IMR-90 (cell line): Measurements from ENCODE around the gene RASGRF1. TPM values are rescaled to one million over a fixed set of nuclear protein-coding genes. Genes with fewer than 3 reads are reported as not detected.
A peak's percentile ranks its signal among the peaks of the same experiment; 100 is the strongest.

ENCODE experiments used
- ATAC-seq: fragments of 200-7000 bp; cut with Tn5 transposase; 2 replicates; pipeline ENCODE4 v1.9.1; 2020; ENCODE audit warnings: low read depth, mild to moderate bottlenecking, moderate library complexity
- BruUV-seq: library from RNA; stranded (reverse); fragments of 400-500 nt; replicated peaks from 2 replicates; lab custom pipeline; 2021; lab: Mats Ljungman, UMichigan
- CTCF ChIA-PET: fragments of 300-600 bp; formaldehyde crosslinking; extraction: SDS; loops from one replicate; lab custom pipeline; 2021; ENCODE audit warnings: antibody characterized with exemption; lab: Yijun Ruan, JAX
- POLR2A ChIA-PET: fragments of 300-600 bp; sonication (Branson Sonifier 250); formaldehyde crosslinking; loops from one replicate; lab custom pipeline; 2022; ENCODE audit warnings: antibody characterized with exemption; ENCODE audit not compliant: unreplicated experiment; lab: Charles Lee
- DNase-seq: peaks from one replicate; pipeline ENCODE4 v3.0.0; 2013
- H2AFZ ChIP-seq: replicated peaks from 2 replicates; pipeline ENCODE3; 2013; ENCODE audit warnings: low read length, mild to moderate bottlenecking; ENCODE audit not compliant: poor library complexity
- H2AK5ac ChIP-seq: 2 replicates; pipeline ENCODE4 v1.6.1; 2013; ENCODE audit warnings: low read depth, low read length, inconsistent platforms
- H2AK9ac ChIP-seq: replicated peaks from 2 replicates; pipeline ENCODE3; 2013; ENCODE audit warnings: mild to moderate bottlenecking, low read depth, low read length, moderate library complexity; ENCODE audit not compliant: poor library complexity
- H2BK120ac ChIP-seq: 2 replicates; pipeline ENCODE4 v1.6.1; 2013; ENCODE audit warnings: low read depth, low read length, inconsistent platforms
- H2BK15ac ChIP-seq: 3 replicates; pipeline ENCODE4 v1.6.1; 2013; ENCODE audit warnings: low read depth, low read length, inconsistent platforms
- H2BK20ac ChIP-seq: 2 replicates; pipeline ENCODE4 v1.6.1; 2013; ENCODE audit warnings: low read depth, mild to moderate bottlenecking, inconsistent platforms, low read length, moderate library complexity
- H2BK5ac ChIP-seq: 2 replicates; pipeline ENCODE4 v1.6.1; 2013; ENCODE audit warnings: mild to moderate bottlenecking, low read depth, low read length, inconsistent platforms; ENCODE audit not compliant: poor library complexity, severe bottlenecking
- H3K14ac ChIP-seq: replicated peaks from 2 replicates; pipeline ENCODE4 v1.6.1; 2013; ENCODE audit warnings: low read depth, low read length, inconsistent platforms
- H3K18ac ChIP-seq: 2 replicates; pipeline ENCODE4 v1.6.1; 2013; ENCODE audit warnings: low read depth, low read length, control low read depth
- H3K23ac ChIP-seq: 2 replicates; pipeline ENCODE4 v1.6.1; 2013; ENCODE audit warnings: low read depth, low read length, inconsistent platforms
- H3K27ac ChIP-seq: 2 replicates; pipeline ENCODE4 v1.5.1; 2013; ENCODE audit warnings: mild to moderate bottlenecking, control low read depth, low read length; ENCODE audit not compliant: insufficient read depth
- H3K27me3 ChIP-seq: 2 replicates; pipeline ENCODE4 v1.6.1; 2013; ENCODE audit warnings: low read length; ENCODE audit not compliant: control insufficient read depth, insufficient read depth
- H3K36me3 ChIP-seq: 2 replicates; pipeline ENCODE4 v1.6.1; 2013; ENCODE audit warnings: low read length, mixed read lengths; ENCODE audit not compliant: control insufficient read depth, insufficient read depth
- H3K4ac ChIP-seq: 2 replicates; pipeline ENCODE4 v1.6.1; 2013; ENCODE audit warnings: low read depth, low read length, inconsistent platforms
- H3K4me1 ChIP-seq: 2 replicates; pipeline ENCODE4 v1.6.1; 2013; ENCODE audit warnings: low read length, mixed read lengths; ENCODE audit not compliant: control insufficient read depth, insufficient read depth
- H3K4me2 ChIP-seq: 2 replicates; pipeline ENCODE4 v1.6.1; 2013; ENCODE audit warnings: low read depth, mild to moderate bottlenecking, control low read depth, low read length, moderate library complexity
- H3K4me3 ChIP-seq: 2 replicates; pipeline ENCODE4 v1.5.1; 2013; ENCODE audit warnings: low read depth, mild to moderate bottlenecking, control low read depth, low read length, moderate library complexity; ENCODE audit not compliant: insufficient read depth
- H3K56ac ChIP-seq: 2 replicates; pipeline ENCODE4 v1.6.1; 2013; ENCODE audit warnings: low read length, inconsistent platforms; ENCODE audit not compliant: insufficient read depth; ENCODE audit errors: extremely low read depth
- H3K79me1 ChIP-seq, 2 experiments: 2 replicates each; pipeline ENCODE4 v1.6.1; 2013; ENCODE audit warnings: low read length in 2 of 2, inconsistent platforms in 1 of 2, low read depth in 1 of 2
- H3K9ac ChIP-seq: 2 replicates; pipeline ENCODE4 v1.6.1; 2013; ENCODE audit warnings: low read depth, low read length, control low read depth
- H3K9me1 ChIP-seq: 2 replicates; pipeline ENCODE4 v1.6.1; 2013; ENCODE audit warnings: low read length, inconsistent platforms; ENCODE audit not compliant: insufficient read depth
- H3K9me3 ChIP-seq: 2 replicates; pipeline ENCODE4 v1.6.1; 2013; ENCODE audit warnings: low read length; ENCODE audit not compliant: control insufficient read depth, insufficient read depth
- H4K20me1 ChIP-seq: 2 replicates; pipeline ENCODE4 v1.6.1; 2013; ENCODE audit warnings: low read length, inconsistent platforms; ENCODE audit not compliant: insufficient read depth
- H4K5ac ChIP-seq: 2 replicates; pipeline ENCODE4 v1.6.1; 2013; ENCODE audit warnings: mild to moderate bottlenecking, low read depth, low read length, control low read depth
- H4K8ac ChIP-seq, 2 experiments: 2 replicates each; pipeline ENCODE4 v1.6.1; 2013; ENCODE audit warnings: low read depth in 2 of 2, low read length in 2 of 2, control low read depth in 1 of 2, inconsistent platforms in 1 of 2
- H4K91ac ChIP-seq: 2 replicates; pipeline ENCODE4 v1.6.1; 2013; ENCODE audit warnings: low read depth, low read length, inconsistent platforms; ENCODE audit not compliant: insufficient read depth
- CEBPB ChIP-seq: IDR thresholded peaks from 2 replicates; pipeline ENCODE4 v1.6.1; 2012; ENCODE audit warnings: low read depth, low read length, improper control_type of control experiment
- CHD1 ChIP-seq: IDR thresholded peaks from 2 replicates; pipeline ENCODE4 v1.6.1; 2012; ENCODE audit warnings: low read depth, low read length, improper control_type of control experiment
- MAFK ChIP-seq: IDR thresholded peaks from 2 replicates; pipeline ENCODE4 v1.6.1; 2012; ENCODE audit warnings: low read depth, low read length, improper control_type of control experiment
- RAD21 ChIP-seq: IDR thresholded peaks from 2 replicates; pipeline ENCODE4 v1.6.1; 2012; ENCODE audit warnings: low read length, improper control_type of control experiment
- RCOR1 ChIP-seq: IDR thresholded peaks from 2 replicates; pipeline ENCODE4 v1.6.1; 2012; ENCODE audit warnings: mild to moderate bottlenecking, low read length, improper control_type of control experiment; ENCODE audit not compliant: insufficient replicate concordance
- SMC3 ChIP-seq: fragments of 150-350 bp; IDR thresholded peaks from 2 replicates; pipeline ENCODE4 v1.6.1; 2016; ENCODE audit warnings: low read depth, mild to moderate bottlenecking, antibody characterized with exemption, low read length, moderate library complexity
- WGBS, 2 experiments: methylation state at CpG; one replicate each; pipeline versions ENCODE4 v1.1.5 to v1.1.7; 2013; ENCODE audit warnings: missing lambda C conversion rate in 2 of 2; ENCODE audit not compliant: insufficient read length in 1 of 2; ENCODE audit errors: extremely low coverage in 2 of 2; 5-methylcytosine and 5-hydroxymethylcytosine counted together
- dilution Hi-C: fragments of 300-500 bp; cut with HindIII; formaldehyde crosslinking; loops from one replicate; pipeline ENCODE4 v1.14.3; 2018; ENCODE audit warnings: low sequenced_read_pairs; ENCODE audit not compliant: unreplicated experiment
- in situ Hi-C: fragments of 300-500 bp; cut with MboI; formaldehyde crosslinking; loops from 3 replicates; pipeline ENCODE4 v1.14.3; 2019; ENCODE audit warnings: low sequenced_read_pairs, inconsistent platforms, mixed read lengths
- intact Hi-C: fragments of 100-400 bp; cut with micrococcal nuclease; formaldehyde crosslinking; loops from 2 replicates; pipeline ENCODE4 v1.10.0; 2022
- polyA plus RNA-seq, 3 experiments: library from polyadenylated mRNA; depleted of rRNA; stranded (reverse); fragments of >200 nt; gene quantifications; 2 replicates each; pipeline ENCODE4 v1.2.3, GENCODE V29; 2012; ENCODE audit warnings: low replicate concordance in 1 of 3
- total RNA-seq: library from RNA; depleted of rRNA; stranded (reverse); fragments of >200 nt; gene quantifications from 2 replicates; pipeline ENCODE4 v1.2.3, GENCODE V29; 2012
- TF ChIP-seq, protein P1 (sequence below): conservative IDR thresholded peaks from 2 replicates; pipeline ENCODE4 v1.5.1; 2012; ENCODE audit warnings: mild to moderate bottlenecking, low read depth, low read length, improper control_type of control experiment

The RASGRF1 gene
- total and polyA plus RNA-seq, 2 of the 4 experiments (the other 2 are of a cell fraction): under 0.01 to 0.15 TPM

DNA sequence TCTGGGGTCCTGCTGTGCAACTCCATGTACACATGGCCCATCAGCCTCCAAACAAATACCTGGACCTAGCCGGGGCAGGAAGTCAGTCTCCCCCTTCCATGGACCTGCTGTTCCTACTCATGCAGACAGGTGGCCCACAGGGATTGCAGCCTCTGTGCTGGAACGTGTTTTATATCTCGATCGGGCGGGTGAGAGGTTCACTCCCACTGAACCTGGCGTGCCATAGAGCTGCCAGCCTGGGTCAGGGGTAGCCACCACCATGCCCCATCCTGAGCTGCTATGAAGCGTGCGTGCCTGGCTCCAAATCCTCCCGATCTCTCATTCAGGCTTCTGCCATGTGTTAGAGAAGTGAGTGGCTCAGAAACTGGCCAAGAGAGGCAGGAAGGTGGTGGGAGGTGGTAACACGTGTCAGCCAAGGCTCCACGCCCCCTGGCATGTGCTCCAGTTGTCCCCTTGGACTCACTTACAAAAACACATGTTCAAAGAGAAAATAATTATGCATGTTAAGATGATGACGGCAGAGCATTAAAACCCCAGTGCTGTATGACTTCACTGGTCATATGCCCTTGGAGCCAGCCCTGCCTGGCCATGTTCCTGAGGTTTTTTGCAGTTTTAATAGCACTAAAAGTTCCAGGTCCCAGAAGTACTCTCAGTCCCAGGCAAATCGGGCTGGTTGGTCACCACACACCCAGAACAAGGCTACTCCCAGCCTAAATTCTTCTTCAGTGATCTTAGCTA, 176.4 kb downstream of the RASGRF1 start:
- Histone ChIP-seq H3K4me1 (peaks cover 7% of the 10 kb centered on the region), H3K27me3 (no peaks in the 10 kb centered on the region), H4K5ac (no peak overlapping the region), H2BK15ac (no peak overlapping the region), H2AK9ac (no peak overlapping the region), H3K9me1 (peaks cover 22% of the 10 kb centered on the region), H3K9me3 (no peaks in the 10 kb centered on the region), H3K79me1 (peaks cover 24 to 79% of the 10 kb centered on the region in 2 experiments), H4K8ac (no peak overlapping the region), H3K18ac (no peak overlapping the region), H3K4me2 (no peak overlapping the region), H3K4ac (no peak overlapping the region), H3K14ac (no peak overlapping the region), H3K23ac (no peak overlapping the region), H3K36me3 (peaks cover 53% of the 10 kb centered on the region), H3K9ac (no peak overlapping the region), H2AFZ (no peak overlapping the region), H4K20me1 (peaks cover 58% of the 10 kb centered on the region), H2AK5ac (no peak overlapping the region), H2BK20ac (no peak overlapping the region), H2BK120ac (no peak overlapping the region), H3K27ac (no peak overlapping the region), H3K56ac (no peak overlapping the region), H4K91ac (no peak overlapping the region), H2BK5ac (no peak overlapping the region), H3K4me3 (no peak overlapping the region)
- in situ Hi-C loops: loop anchor here (5.0 kb wide), 1 partner anchor 268 kb away; no protein-coding TSS in a partner anchor
- no TSS peak for BruUV-seq
- ATAC-seq (no peak), DNase-seq (no peak)
- intact Hi-C loops: no loop called here
- POLR2A ChIA-PET: interaction anchor here (1.0 kb wide), 1 partner anchor 93 kb away, joined by 5 read pairs; no protein-coding TSS in a partner anchor
- TF ChIP-seq RAD21 (peak; percentile 12; the same call in 1 of the 2 replicates), MAFK (no peak), SMC3 (no peak), RCOR1 (no peak), CHD1 (no peak), CEBPB (no peak)
- TF ChIP-seq, protein P1, sequence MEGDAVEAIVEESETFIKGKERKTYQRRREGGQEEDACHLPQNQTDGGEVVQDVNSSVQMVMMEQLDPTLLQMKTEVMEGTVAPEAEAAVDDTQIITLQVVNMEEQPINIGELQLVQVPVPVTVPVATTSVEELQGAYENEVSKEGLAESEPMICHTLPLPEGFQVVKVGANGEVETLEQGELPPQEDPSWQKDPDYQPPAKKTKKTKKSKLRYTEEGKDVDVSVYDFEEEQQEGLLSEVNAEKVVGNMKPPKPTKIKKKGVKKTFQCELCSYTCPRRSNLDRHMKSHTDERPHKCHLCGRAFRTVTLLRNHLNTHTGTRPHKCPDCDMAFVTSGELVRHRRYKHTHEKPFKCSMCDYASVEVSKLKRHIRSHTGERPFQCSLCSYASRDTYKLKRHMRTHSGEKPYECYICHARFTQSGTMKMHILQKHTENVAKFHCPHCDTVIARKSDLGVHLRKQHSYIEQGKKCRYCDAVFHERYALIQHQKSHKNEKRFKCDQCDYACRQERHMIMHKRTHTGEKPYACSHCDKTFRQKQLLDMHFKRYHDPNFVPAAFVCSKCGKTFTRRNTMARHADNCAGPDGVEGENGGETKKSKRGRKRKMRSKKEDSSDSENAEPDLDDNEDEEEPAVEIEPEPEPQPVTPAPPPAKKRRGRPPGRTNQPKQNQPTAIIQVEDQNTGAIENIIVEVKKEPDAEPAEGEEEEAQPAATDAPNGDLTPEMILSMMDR: peak; percentile 29
- CTCF ChIA-PET: interaction anchor here (1.2 to 1.9 kb wide), 2 partner anchors 93 to 270 kb away, joined by 3 to 4 read pairs; no protein-coding TSS in a partner anchor
- no CpG with 5 or more reads among the region's 13 CpGs for WGBS, 2 experiments
- dilution Hi-C loops: no loop called here
